A673 (cell line): Measurements from ENCODE around the gene PLTP.

ENCODE experiments used
- CTCF ChIP-seq: fragments of 300-800, 200-600 bp; sonication (generic); conservative IDR thresholded peaks from 2 replicates; pipeline ENCODE4 v1.5.1; 2017; ENCODE audit warnings: low read depth, mild to moderate bottlenecking, antibody characterized with exemption, low read length, moderate library complexity, mixed read lengths
- EZH2 ChIP-seq: fragments of 200-600 bp; sonication (generic); IDR thresholded peaks from 2 replicates; pipeline ENCODE4 v1.6.1; 2017; ENCODE audit warnings: borderline replicate concordance, low read depth, mild to moderate bottlenecking, mixed read lengths, antibody characterized with exemption, low read length; ENCODE audit not compliant: poor library complexity, severe bottlenecking

- no peak for TF ChIP-seq CTCF
- TF ChIP-seq EZH2, result no peak
Measured at GRCh38 chr20:45925821-45926506, 14.0 kb upstream of the PLTP start.
